Mucosa of descending colon (tissue), 3 donors: ENCODE measurements around the gene SOX6. TPM values are rescaled to one million over a fixed set of nuclear protein-coding genes. Genes with fewer than 3 reads are reported as not detected.
"Not testable (repeated sequence)": the region's sequence is repeated elsewhere in the genome, so short reads cannot be mapped to it uniquely, and the experiment has no call there.

Source experiments
- ATAC-seq: fragments of 200-7000 bp; cut with Tn5 transposase; one replicate; pipeline ENCODE4 v1.9.1; 2020; ENCODE audit warnings: mild to moderate bottlenecking, moderate library complexity
- DNase-seq, 3 donors: peaks; one replicate each; pipeline ENCODE4 v3.0.0-alpha.2; 2020
- H3K36me3 ChIP-seq: fragments of 200-600 bp; one replicate; pipeline ENCODE4 v1.8.0; 2021; ENCODE audit warnings: low read depth, mild to moderate bottlenecking
- H3K4me1 ChIP-seq: fragments of 200-600 bp; one replicate; pipeline ENCODE4 v1.8.0; 2021; ENCODE audit warnings: low read depth, mild to moderate bottlenecking
- H3K4me3 ChIP-seq: fragments of 200-600 bp; one replicate; pipeline ENCODE4 v1.8.0; 2021; ENCODE audit warnings: mild to moderate bottlenecking
- H3K9me3 ChIP-seq: fragments of 200-600 bp; one replicate; pipeline ENCODE4 v1.8.0; 2021; ENCODE audit warnings: mild to moderate bottlenecking
- CTCF ChIP-seq: fragments of 200-600 bp; IDR thresholded peaks from one replicate; pipeline ENCODE4 v1.8.0; 2022; ENCODE audit warnings: antibody characterized with exemption, mild to moderate bottlenecking
- intact Hi-C, 2 donors: fragments of 100-400 bp; cut with DNase I in 1 of 2; cut with micrococcal nuclease in 1 of 2; formaldehyde crosslinking; loops; one replicate each; pipeline versions ENCODE4 v1.11.0 to v1.11.1; 2022; cut with DNase I, micrococcal nuclease
- total RNA-seq, 3 donors: library from RNA; stranded (reverse); fragmentation: NEBNext Ultra II Directional in 2 of 3; extraction: Animal tissue kit (Norgen Biotek cat#: 25700) in 2 of 3; gene quantifications; one replicate each; pipeline versions ENCODE4 v1.2.1 to v1.2.4, GENCODE V29; 2021 to 2023
- donor health status: DM: no; HTN: no; CAD: no; lungs with moderate emphysema.
- donor health status: DM: no; HTN: no; CAD: no.
- donor health status: DM: no; HTN: yes; CAD: no.

The SOX6 gene
- total RNA-seq, 3 donors from 2014 or later, result 5.8 to 6.5 (median 6.0) TPM

- H3K9me3 ChIP-seq, result no peaks in the 10 kb centered on the region
- ATAC-seq (no peak), DNase-seq (no peak)
- H3K4me3 ChIP-seq, result no peak overlapping the region
- intact Hi-C loops, result no loop called here
- H3K36me3 ChIP-seq, result no peaks in the 10 kb centered on the region
- H3K4me1 ChIP-seq, result no peaks in the 10 kb centered on the region
- no peak for TF ChIP-seq CTCF
Observed at GRCh38 chr11:16377746-16378145, 21.4 kb upstream of the SOX6 start.

- intact Hi-C loops, ATAC-seq: not testable (repeated sequence)
Observed at GRCh38 chr11:16375664-16376063, 19.3 kb upstream of the SOX6 start.

GRCh38 chr11:16373768-16374167, 17.4 kb upstream of the SOX6 start:
- no peak for TF ChIP-seq CTCF
- DNase-seq (no peak), ATAC-seq (no peak)
- no peak overlapping the region for H3K4me3 ChIP-seq
- no peaks in the 10 kb centered on the region for H3K36me3 ChIP-seq
- no peaks in the 10 kb centered on the region for H3K4me1 ChIP-seq
- intact Hi-C loops, result no loop called here
- no peaks in the 10 kb centered on the region for H3K9me3 ChIP-seq

More at GRCh38 chr11:16375664-16376063, 19.3 kb upstream of the SOX6 start:
- not testable (repeated sequence) for H3K36me3 ChIP-seq, H3K4me3 ChIP-seq, H3K9me3 ChIP-seq, H3K4me1 ChIP-seq, DNase-seq

GRCh38 chr11:16372355-16372754, 16.0 kb upstream of the SOX6 start:
- intact Hi-C loops, result no loop called here
- TF ChIP-seq CTCF, result no peak
- H3K36me3 ChIP-seq, result no peaks in the 10 kb centered on the region
- ATAC-seq, result no peak
- no peak for DNase-seq
- H3K9me3 ChIP-seq, result no peaks in the 10 kb centered on the region
- no peaks in the 10 kb centered on the region for H3K4me1 ChIP-seq
- H3K4me3 ChIP-seq, result no peak overlapping the region

- Histone ChIP-seq H3K4me1 (no peaks in the 10 kb centered on the region), H3K36me3 (no peaks in the 10 kb centered on the region), H3K4me3 (no peak overlapping the region), H3K9me3 (no peaks in the 10 kb centered on the region)
- intact Hi-C loops, result no loop called here
- no peak for ATAC-seq
- TF ChIP-seq CTCF, result no peak
- no peak for DNase-seq
Observed at GRCh38 chr11:16367252-16367651, 10.9 kb upstream of the SOX6 start.

- Histone ChIP-seq H3K4me1 (no peaks in the 10 kb centered on the region), H3K9me3 (no peaks in the 10 kb centered on the region), H3K36me3 (no peaks in the 10 kb centered on the region), H3K4me3 (no peak overlapping the region)
- no peak for DNase-seq
- no peak for ATAC-seq
- intact Hi-C loops, result no loop called here
- TF ChIP-seq CTCF, result no peak
Observed at GRCh38 chr11:16365581-16366228, 9.4 kb upstream of the SOX6 start.
